Karpas-422 (cell line): ENCODE measurements around the gene IRF5. TPM values are rescaled to one million over a fixed set of nuclear protein-coding genes. Genes with fewer than 3 reads are reported as not detected.
"Not testable (repeated sequence)": the region's sequence is repeated elsewhere in the genome, so short reads cannot be mapped to it uniquely, and the experiment has no call there.

Experiments used
- DNase-seq: peaks from one replicate; pipeline ENCODE4 v3.0.0-alpha.2; 2015
- H2AFZ ChIP-seq: fragments of 200-600 bp; sonication (generic); 2 replicates; pipeline ENCODE4 v1.6.1; 2014; ENCODE audit warnings: antibody characterized with exemption, low read length, mixed read lengths
- H3K27ac ChIP-seq: fragments of 200-600 bp; sonication (generic); 2 replicates; pipeline ENCODE4 v1.5.1; 2014; ENCODE audit warnings: mild to moderate bottlenecking, low read length, moderate library complexity
- H3K27me3 ChIP-seq: fragments of 200-600 bp; sonication (generic); 2 replicates; pipeline ENCODE4 v1.6.1; 2014; ENCODE audit warnings: low read length, mixed read lengths
- H3K36me3 ChIP-seq: fragments of 200-600 bp; sonication (generic); 2 replicates; pipeline ENCODE4 v1.6.1; 2014; ENCODE audit warnings: low read length, mixed read lengths; ENCODE audit not compliant: insufficient read depth
- H3K4me1 ChIP-seq: fragments of 200-600 bp; sonication (generic); 2 replicates; pipeline ENCODE4 v1.6.1; 2014; ENCODE audit warnings: mild to moderate bottlenecking, low read length, mixed read lengths
- H3K4me2 ChIP-seq: fragments of 200-600 bp; sonication (generic); 2 replicates; pipeline ENCODE4 v1.6.1; 2014; ENCODE audit warnings: low read length, low read depth, mild to moderate bottlenecking; ENCODE audit not compliant: poor library complexity, severe bottlenecking
- H3K4me3 ChIP-seq: fragments of 200-600 bp; sonication (generic); 2 replicates; pipeline ENCODE4 v1.5.1; 2014; ENCODE audit warnings: mild to moderate bottlenecking, antibody characterized with exemption, low read length, mixed read lengths
- H3K79me2 ChIP-seq: fragments of 200-600 bp; sonication (generic); 2 replicates; pipeline ENCODE4 v1.6.1; 2014; ENCODE audit warnings: mild to moderate bottlenecking, low read length, mixed read lengths
- H3K9ac ChIP-seq: fragments of 200-600 bp; sonication (generic); 2 replicates; pipeline ENCODE4 v1.6.0; 2014; ENCODE audit warnings: low read length
- H3K9me2 ChIP-seq: fragments of 200-600 bp; sonication (generic), shearing (Covaris generic); replicated peaks from 2 replicates; pipeline ENCODE4 v1.6.0; 2014; ENCODE audit warnings: mild to moderate bottlenecking, low read length, moderate library complexity; ENCODE audit not compliant: insufficient read depth
- H3K9me3 ChIP-seq: fragments of 300-700, 200-600 bp; sonication (generic); 2 replicates; pipeline ENCODE4 v1.6.1; 2014; ENCODE audit warnings: low read length, mixed read lengths
- H4K20me1 ChIP-seq: fragments of 200-600 bp; sonication (generic); 2 replicates; pipeline ENCODE4 v1.6.1; 2014; ENCODE audit warnings: mild to moderate bottlenecking, antibody characterized with exemption, low read length, low read depth; ENCODE audit not compliant: insufficient read depth
- total RNA-seq: library from RNA; depleted of rRNA; stranded (reverse); fragments of >200 nt; shearing (Covaris generic); gene quantifications from 2 replicates; pipeline ENCODE4 v1.2.3, GENCODE V29; 2014; ENCODE audit warnings: low replicate concordance

Gene IRF5
- total RNA-seq, 1 experiment from 2014 or later = 7.8 TPM

- no peaks in the 10 kb centered on the region for H3K9me3 ChIP-seq
- peak overlapping the region; percentile 75 for H3K4me2 ChIP-seq
- peak overlapping the region; percentile 47; the same call in 1 of the 2 replicates for H2AFZ ChIP-seq
- H3K4me3 ChIP-seq = peak overlapping the region; percentile 83
- no peak overlapping the region for H3K27ac ChIP-seq
- H3K9me2 ChIP-seq = no peaks in the 10 kb centered on the region
- 0 out of 2 replicates have a peak, but pooled peaks cover 3% of the 10 kb centered on the region for H3K27me3 ChIP-seq
- peak overlapping the region; percentile 75 for H3K9ac ChIP-seq
- no peak for DNase-seq
- H3K79me2 ChIP-seq = no peaks in the 10 kb centered on the region
- H4K20me1 ChIP-seq = no peaks in the 10 kb centered on the region
- no peaks in the 10 kb centered on the region for H3K36me3 ChIP-seq
- H3K4me1 ChIP-seq = peaks cover 42% of the 10 kb centered on the region
Measured at GRCh38 chr7:128938544-128939074, 882 bp downstream of the IRF5 start.

GRCh38 chr7:128939075-128939860, 1.5 kb downstream of the IRF5 start:
- H3K9me2 ChIP-seq = no peaks in the 10 kb centered on the region
- no peaks in the 10 kb centered on the region for H3K79me2 ChIP-seq
- H3K27ac ChIP-seq = no peak overlapping the region
- peak overlapping the region; percentile 84; the same call in 1 of the 2 replicates for H2AFZ ChIP-seq
- no peaks in the 10 kb centered on the region for H3K9me3 ChIP-seq
- H3K36me3 ChIP-seq = no peaks in the 10 kb centered on the region
- H4K20me1 ChIP-seq = no peaks in the 10 kb centered on the region
- peaks cover 42% of the 10 kb centered on the region for H3K4me1 ChIP-seq
- peak overlapping the region; percentile 83; the same call in 1 of the 2 replicates for H3K4me3 ChIP-seq
- 0 out of 2 replicates have a peak, but pooled peaks cover 3% of the 10 kb centered on the region for H3K27me3 ChIP-seq
- peak overlapping the region; percentile 75 for H3K4me2 ChIP-seq
- peak overlapping the region; percentile 62 for H3K9ac ChIP-seq
- no peak for DNase-seq

- Histone ChIP-seq H3K4me1 (peaks cover 39% of the 10 kb centered on the region), H3K4me2 (peak overlapping the region; percentile 75), H3K9me3 (no peaks in the 10 kb centered on the region), H3K27ac (no peak overlapping the region), H3K4me3 (peak overlapping the region; percentile 83), H4K20me1 (no peaks in the 10 kb centered on the region), H3K27me3 (0 out of 2 replicates have a peak, but pooled peaks cover 3% of the 10 kb centered on the region), H3K36me3 (no peaks in the 10 kb centered on the region), H3K9ac (peak overlapping the region; percentile 62), H2AFZ (peak overlapping the region; percentile 84; the same call in 1 of the 2 replicates), H3K79me2 (no peaks in the 10 kb centered on the region), H3K9me2 (no peaks in the 10 kb centered on the region)
- peak; percentile 51 for DNase-seq
Measured at GRCh38 chr7:128939861-128940410, 2.2 kb downstream of the IRF5 start.

GRCh38 chr7:128940494-128941322, 3.0 kb downstream of the IRF5 start:
- no peaks in the 10 kb centered on the region for H3K79me2 ChIP-seq
- no peak overlapping the region for H3K27ac ChIP-seq
- peak overlapping the region; percentile 75 for H3K4me2 ChIP-seq
- no peaks in the 10 kb centered on the region for H3K36me3 ChIP-seq
- H4K20me1 ChIP-seq = no peaks in the 10 kb centered on the region
- peak; percentile 92 for DNase-seq
- no peaks in the 10 kb centered on the region for H3K27me3 ChIP-seq
- H3K9ac ChIP-seq = peak overlapping the region; percentile 62
- H3K4me1 ChIP-seq = peaks cover 39% of the 10 kb centered on the region
- no peaks in the 10 kb centered on the region for H3K9me3 ChIP-seq
- H3K4me3 ChIP-seq = peak overlapping the region; percentile 83
- H3K9me2 ChIP-seq = no peaks in the 10 kb centered on the region
- H2AFZ ChIP-seq = peak overlapping the region; percentile 84

GRCh38 chr7:128941323-128941890, 3.7 kb downstream of the IRF5 start:
- H3K4me3 ChIP-seq = no peak overlapping the region
- H3K9ac ChIP-seq = no peak overlapping the region
- H3K9me2 ChIP-seq = no peaks in the 10 kb centered on the region
- H3K27me3 ChIP-seq = no peaks in the 10 kb centered on the region
- H3K36me3 ChIP-seq = no peaks in the 10 kb centered on the region
- H4K20me1 ChIP-seq = no peaks in the 10 kb centered on the region
- H3K27ac ChIP-seq = no peak overlapping the region
- peaks cover 39% of the 10 kb centered on the region for H3K4me1 ChIP-seq
- H3K79me2 ChIP-seq = no peaks in the 10 kb centered on the region
- H3K4me2 ChIP-seq = peak overlapping the region; percentile 75
- no peak for DNase-seq
- no peak overlapping the region for H2AFZ ChIP-seq
- H3K9me3 ChIP-seq = no peaks in the 10 kb centered on the region

- Histone ChIP-seq H3K27ac (no peak overlapping the region), H3K4me1 (peaks cover 39% of the 10 kb centered on the region), H3K9ac (no peak overlapping the region), H3K79me2 (no peaks in the 10 kb centered on the region), H3K27me3 (no peaks in the 10 kb centered on the region), H3K9me2 (no peaks in the 10 kb centered on the region), H3K4me3 (no peak overlapping the region), H2AFZ (no peak overlapping the region), H4K20me1 (no peaks in the 10 kb centered on the region), H3K36me3 (no peaks in the 10 kb centered on the region), H3K4me2 (no peak overlapping the region), H3K9me3 (no peaks in the 10 kb centered on the region)
- DNase-seq = no peak
Measured at GRCh38 chr7:128941946-128942526, 4.3 kb downstream of the IRF5 start.

GRCh38 chr7:128943251-128943650, 5.5 kb downstream of the IRF5 start:
- not testable (repeated sequence) for H3K79me2 ChIP-seq, H3K4me3 ChIP-seq, H3K36me3 ChIP-seq, H3K4me2 ChIP-seq, H3K27me3 ChIP-seq, H3K27ac ChIP-seq, H3K9me3 ChIP-seq, H3K9me2 ChIP-seq, H4K20me1 ChIP-seq, H2AFZ ChIP-seq, DNase-seq, H3K9ac ChIP-seq
- peaks cover 30% of the 10 kb centered on the region for H3K4me1 ChIP-seq
